GM12878 (cell line): ENCODE data around the gene FAM114A1. TPM values are rescaled to one million over a fixed set of nuclear protein-coding genes. Genes with fewer than 3 reads are reported as not detected.

Experiments used
- ATAC-seq: fragments of 200-7000 bp; cut with Tn5 transposase; 3 replicates; pipeline ENCODE4 v1.9.1; 2020; ENCODE audit warnings: mild to moderate bottlenecking, moderate library complexity
- BruUV-seq: library from RNA; stranded (reverse); fragments of 400-500 nt; replicated peaks from 2 replicates; lab custom pipeline; 2021; lab: Mats Ljungman, UMichigan
- CTCF ChIA-PET: fragments of 300-600 bp; sonication (Branson Sonifier 250); formaldehyde crosslinking; extraction: SDS; loops from one replicate; lab custom pipeline; 2021; ENCODE audit warnings: inconsistent platforms; lab: Yijun Ruan, JAX
- POLR2A ChIA-PET: fragments of 350-600 bp; formaldehyde crosslinking; extraction: SDS; loops from one replicate; lab custom pipeline; 2021; ENCODE audit warnings: inconsistent platforms; lab: Charles Lee
- RAD21 ChIA-PET: fragments of 300-600 bp; sonication (Branson Sonifier 250); formaldehyde crosslinking; loops from one replicate; lab custom pipeline; 2023; ENCODE audit warnings: antibody characterized with exemption; ENCODE audit not compliant: unreplicated experiment; lab: Charles Lee
- SMC1A ChIA-PET: fragments of 300-600 bp; sonication (Branson Sonifier 250); formaldehyde crosslinking; loops from one replicate; lab custom pipeline; 2023; ENCODE audit not compliant: unreplicated experiment, uncharacterized antibody; lab: Charles Lee
- DNase-seq: peaks from one replicate; pipeline ENCODE4 v3.0.0-alpha.2; 2011; ENCODE audit warnings: low read depth, low spot score
- FAIRE-seq: peaks from 3 replicates; lab custom pipeline; 2011; peaks lifted over from hg19 to GRCh38; lab: Jason Lieb, UNC
- H2AFZ ChIP-seq: 2 replicates; pipeline ENCODE4 v1.6.0; 2011; ENCODE audit warnings: low read depth, low read length, control low read depth; ENCODE audit not compliant: control insufficient read depth
- H3K27ac ChIP-seq: 2 replicates; pipeline ENCODE4 v1.5.1; 2011; ENCODE audit warnings: control low read depth; ENCODE audit not compliant: control insufficient read depth, insufficient read depth
- H3K27me3 ChIP-seq, 2 experiments: replicated peaks in 1 of 2; 2 replicates each; pipeline versions ENCODE4 v1.6.0 to v1.6.1; 2011; ENCODE audit warnings: low read length in 1 of 2; ENCODE audit not compliant: control insufficient read depth in 2 of 2, insufficient read depth in 2 of 2
- H3K36me3 ChIP-seq, 2 experiments: 2 replicates each; pipeline ENCODE4 v1.5.1; 2011; ENCODE audit warnings: low read length in 1 of 2; ENCODE audit not compliant: control insufficient read depth in 2 of 2, insufficient read depth in 2 of 2
- H3K4me1 ChIP-seq: 2 replicates; pipeline ENCODE4 v1.6.1; 2011; ENCODE audit warnings: mild to moderate bottlenecking, low read length, moderate library complexity, mixed read lengths; ENCODE audit not compliant: control insufficient read depth, insufficient read depth
- H3K4me2 ChIP-seq: 2 replicates; pipeline ENCODE4 v1.6.0; 2011; ENCODE audit warnings: control low read depth; ENCODE audit not compliant: control insufficient read depth, insufficient read depth
- H3K4me3 ChIP-seq: fragments of 200-600 bp; sonication (generic); 2 replicates; pipeline ENCODE4 v1.5.1; 2016
- H3K79me2 ChIP-seq: 2 replicates; pipeline ENCODE4 v1.6.0; 2011; ENCODE audit warnings: low read length; ENCODE audit not compliant: control insufficient read depth, insufficient read depth
- H3K9ac ChIP-seq: 2 replicates; pipeline ENCODE4 v1.8.0; 2011; ENCODE audit warnings: low read length, control low read depth, mixed read lengths; ENCODE audit not compliant: control insufficient read depth, insufficient read depth
- H3K9me3 ChIP-seq: replicated peaks from 3 replicates; pipeline ENCODE4 v1.5.1; 2011; ENCODE audit warnings: mild to moderate bottlenecking, low read length; ENCODE audit not compliant: control insufficient read depth, insufficient read depth
- H4K20me1 ChIP-seq: 2 replicates; pipeline ENCODE4 v1.6.0; 2011; ENCODE audit not compliant: control insufficient read depth, insufficient read depth
- ASH2L ChIP-seq: fragments of 300-600, 200-600 bp; sonication (generic); IDR thresholded peaks from 2 replicates; pipeline ENCODE4 v1.6.1; 2017; ENCODE audit warnings: low read depth, mild to moderate bottlenecking, borderline replicate concordance
- CBX3 ChIP-seq: fragments of 200-600 bp; sonication (generic); IDR thresholded peaks from 2 replicates; pipeline ENCODE4 v1.6.1; 2016; ENCODE audit warnings: low read depth, borderline replicate concordance
- DPF2 ChIP-seq: fragments of 450-650 bp; IDR thresholded peaks from 2 replicates; pipeline ENCODE4 v1.6.1; 2017; ENCODE audit warnings: mild to moderate bottlenecking
- HCFC1 ChIP-seq: fragments of 150-350 bp; IDR thresholded peaks from 2 replicates; pipeline ENCODE4 v1.6.1; 2014; ENCODE audit warnings: low read length
- LARP7 ChIP-seq: fragments of 450-650 bp; IDR thresholded peaks from 2 replicates; pipeline ENCODE4 v1.6.1; 2017; ENCODE audit warnings: mild to moderate bottlenecking
- MTA3 ChIP-seq: IDR thresholded peaks from 2 replicates; pipeline ENCODE4 v1.6.1; 2012; ENCODE audit warnings: low read length, inconsistent platforms, borderline replicate concordance
- NRF1 ChIP-seq: conservative IDR thresholded peaks from 2 replicates; pipeline ENCODE4 v1.6.1; 2011; ENCODE audit warnings: mild to moderate bottlenecking, low read depth, low read length, improper control_type of control experiment
- PML ChIP-seq: IDR thresholded peaks from 2 replicates; pipeline ENCODE4 v1.6.1; 2012; ENCODE audit warnings: low read length, inconsistent platforms
- POLR2AphosphoS5 ChIP-seq: IDR thresholded peaks from 2 replicates; pipeline ENCODE4 v1.6.1; 2011; ENCODE audit warnings: mild to moderate bottlenecking, low read length, inconsistent platforms
- RELA ChIP-seq: fragments of 450-650 bp; IDR thresholded peaks from 2 replicates; pipeline ENCODE4 v1.8.0; 2014; ENCODE audit warnings: borderline replicate concordance; ENCODE audit not compliant: partially characterized antibody
- SIN3A ChIP-seq: IDR thresholded peaks from 2 replicates; pipeline ENCODE4 v1.6.1; 2012; ENCODE audit warnings: low read depth, low read length, improper control_type of control experiment
- SIX5 ChIP-seq: IDR thresholded peaks from 2 replicates; pipeline ENCODE4 v1.6.1; 2011; ENCODE audit warnings: mild to moderate bottlenecking, low read depth, low read length, moderate library complexity; ENCODE audit not compliant: severe bottlenecking
- SPI1 ChIP-seq: IDR thresholded peaks from 2 replicates; pipeline ENCODE4 v1.6.1; 2011; ENCODE audit warnings: low read depth, mild to moderate bottlenecking, low read length, moderate library complexity, borderline replicate concordance; ENCODE audit not compliant: insufficient read depth
- TCF7 ChIP-seq: IDR thresholded peaks from 2 replicates; pipeline ENCODE4 v1.6.1; 2014; ENCODE audit warnings: antibody characterized with exemption, borderline replicate concordance
- USF1 ChIP-seq: IDR thresholded peaks from 2 replicates; pipeline ENCODE4 v1.6.1; 2011; ENCODE audit warnings: borderline replicate concordance, low read depth, mild to moderate bottlenecking, moderate library complexity, mixed read lengths, low read length; ENCODE audit not compliant: insufficient read depth; ENCODE audit errors: extremely low read length
- USF2 ChIP-seq: IDR thresholded peaks from 2 replicates; pipeline ENCODE4 v1.6.1; 2011; ENCODE audit warnings: low read depth, low read length, improper control_type of control experiment, borderline replicate concordance
- ZSCAN29 ChIP-seq: fragments of 450-650 bp; IDR thresholded peaks from 2 replicates; pipeline ENCODE4 v1.6.1; 2017; ENCODE audit warnings: mild to moderate bottlenecking, moderate library complexity
- WGBS: methylation state at CpG from one replicate; pipeline ENCODE4 v1.1.6; 2016; ENCODE audit warnings: low lambda C conversion rate; ENCODE audit not compliant: insufficient replicate concordance, insufficient coverage; ENCODE audit errors: missing lambda C conversion rate; 5-methylcytosine and 5-hydroxymethylcytosine counted together
- in situ Hi-C: fragments of 300-500 bp; cut with MboI; formaldehyde crosslinking; loops from 9 replicates; pipeline ENCODE4 v1.14.3; 2018; ENCODE audit warnings: mixed read lengths
- intact Hi-C: fragments of 100-400 bp; cut with micrococcal nuclease; formaldehyde crosslinking; loops from one replicate; pipeline ENCODE4 v1.14.2; 2022; ENCODE audit not compliant: unreplicated experiment
- polyA plus RNA-seq, 11 experiments: library from polyadenylated mRNA; depleted of rRNA in 4 of 11; unstranded in 6 of 11; stranded (reverse) in 5 of 11; fragments of >200 nt; fragmentation: Nextera tagmentation in 4 of 11; fragmentation: Illumina TruSeq in 1 of 11; extraction: Ambion mirVana in 4 of 11; extraction: Trizol in 1 of 11; gene quantifications; 1 replicate in 1 of 11; 2 replicates in 10 of 11; pipeline versions ENCODE4 v1.2.1 to v1.2.3, GENCODE V29; 2011 to 2016; ENCODE audit warnings: inconsistent platforms in 2 of 11, missing spikeins in 2 of 11, low read depth in 1 of 11
- total RNA-seq, 4 experiments: library from RNA; depleted of rRNA in 3 of 4; stranded (reverse); fragments of >200 nt in 3 of 4; fragmentation: Illumina TruSeq in 1 of 4; extraction: Trizol in 1 of 4; gene quantifications; 2 replicates each; pipeline versions ENCODE4 v1.2.1 to v1.2.3, GENCODE V29; 2013 to 2021

Gene FAM114A1
- total and polyA plus RNA-seq, 10 of the 15 experiments (the other 5 are each of a cell fraction or from before 2014, with no cell fraction given), result 1.3 to 6.2 (median 3.9) TPM

GRCh38 chr4:38943343-38943742, 75.7 kb downstream of the FAM114A1 start:
- no peaks in the 10 kb centered on the region for H4K20me1 ChIP-seq
- no TSS peak for BruUV-seq
- intact Hi-C loops, result no loop called here
- POLR2A ChIA-PET, result interaction anchor here (0.6 kb wide), 1 partner anchor 204 kb away, joined by 3 read pairs; no protein-coding TSS in a partner anchor
- FAIRE-seq, result no peak
- SMC1A ChIA-PET, result interaction anchor here (1.8 kb wide), 1 partner anchor 10 kb away, joined by 7 read pairs; no protein-coding TSS in a partner anchor
- H3K36me3 ChIP-seq, result no peaks in the 10 kb centered on the region
- H3K4me3 ChIP-seq, result no peak overlapping the region
- WGBS, result 76% methylated on average over 4 of the region's 4 CpGs
- CTCF ChIA-PET, result interaction anchor here (0.6 to 1.0 kb wide), 3 partner anchors 40 to 237 kb away, joined by 3 read pairs; no protein-coding TSS in a partner anchor
- H3K4me2 ChIP-seq, result no peak overlapping the region
- RAD21 ChIA-PET, result interaction anchor here (2.6 kb wide), 1 partner anchor 41 kb away, joined by 10 read pairs; no protein-coding TSS in a partner anchor
- no peaks in the 10 kb centered on the region for H3K9me3 ChIP-seq
- ATAC-seq, result no peak
- no peak overlapping the region for H3K27ac ChIP-seq
- no peaks in the 10 kb centered on the region for H3K79me2 ChIP-seq
- in situ Hi-C loops, result no loop called here
- no peak for DNase-seq
- no peak overlapping the region for H2AFZ ChIP-seq
- TF ChIP-seq MTA3 (no peak), USF2 (no peak), POLR2AphosphoS5 (no peak), HCFC1 (no peak), PML (no peak), SIX5 (no peak), LARP7 (no peak)
- H3K9ac ChIP-seq, result no peak overlapping the region
- H3K4me1 ChIP-seq, result peaks cover 20% of the 10 kb centered on the region
- H3K27me3 ChIP-seq, result no peaks in the 10 kb centered on the region

- in situ Hi-C loops, result no loop called here
- 91% methylated on average over 9 of the region's 9 CpGs for WGBS
- DNase-seq (no peak), ATAC-seq (no peak), FAIRE-seq (no peak)
- no peak overlapping the region for H3K4me3 ChIP-seq
- no peaks in the 10 kb centered on the region for H3K79me2 ChIP-seq
- no peak overlapping the region for H2AFZ ChIP-seq
- no peaks in the 10 kb centered on the region for H3K9me3 ChIP-seq
- H3K4me1 ChIP-seq, result peaks cover 12% of the 10 kb centered on the region
- POLR2A ChIA-PET, result interaction anchor here (0.5 kb wide), 1 partner anchor 568 kb away, joined by 6 read pairs; no protein-coding TSS in a partner anchor
- H3K9ac ChIP-seq, result no peak overlapping the region
- no peak overlapping the region for H3K27ac ChIP-seq
- H3K27me3 ChIP-seq, result no peaks in the 10 kb centered on the region
- intact Hi-C loops, result no loop called here
- CTCF ChIA-PET, result no interaction called here
- BruUV-seq, result no TSS peak
- H3K36me3 ChIP-seq, result no peaks in the 10 kb centered on the region
- RAD21 ChIA-PET, result no interaction called here
- SMC1A ChIA-PET, result no interaction called here
- no peak overlapping the region for H3K4me2 ChIP-seq
- H4K20me1 ChIP-seq, result no peaks in the 10 kb centered on the region
- TF ChIP-seq NRF1 (no peak), SIN3A (no peak), TCF7 (no peak), DPF2 (no peak), USF1 (no peak), ASH2L (no peak), SPI1 (no peak), RELA (no peak), CBX3 (no peak), ZSCAN29 (no peak)
Measured at GRCh38 chr4:38944440-38944839, 76.8 kb downstream of the FAM114A1 start.
